ENCODE measurements around the gene STAP2.

GRCh38 chr19:4367781-4368127 is 29.1 kb upstream of the STAP2 start:
- TF ChIP-seq POLR2A (IDR thresholded peaks at IDR 0.05; ENCODE audit: low read depth, low read length) (no peak), POLR2AphosphoS5 (IDR thresholded peaks at IDR 0.05; ENCODE audit: low read depth, low read length) (no peak)

Data from GM12892 (cell line).